Lung (tissue), 12 donors: ENCODE results near the gene LYPD6. TPM values are rescaled to one million over a fixed set of nuclear protein-coding genes. Genes with fewer than 3 reads are reported as not detected.
A peak's percentile ranks its signal among the peaks of the same experiment; 100 is the strongest.
"Not testable (repeated sequence)": the region's sequence is repeated elsewhere in the genome, so short reads cannot be mapped to it uniquely, and the experiment has no call there.

Experiments
- ATAC-seq: fragments of 200-7000 bp; cut with Tn5 transposase; one replicate; pipeline ENCODE4 v1.9.1; 2020; ENCODE audit warnings: moderate number of reproducible peaks; ENCODE audit not compliant: insufficient read depth, low FRiP score
- DNase-seq, 3 donors: peaks; one replicate each; pipeline ENCODE4 v3.0.0-alpha.2; 2013 to 2017
- H3K27ac ChIP-seq, 2 donors: one replicate each; pipeline ENCODE4 v1.5.1; 2013; ENCODE audit warnings: mild to moderate bottlenecking in 2 of 2, moderate library complexity in 2 of 2, control low read depth in 1 of 2, inconsistent platforms in 1 of 2, low read depth in 1 of 2, low read length in 1 of 2
- H3K27me3 ChIP-seq, 3 donors: one replicate each; pipeline ENCODE4 v1.5.1; 2013; ENCODE audit warnings: low read length in 2 of 3; ENCODE audit not compliant: control insufficient read depth in 3 of 3, insufficient read depth in 3 of 3
- H3K36me3 ChIP-seq, 4 donors: one replicate each; pipeline ENCODE4 v1.5.1; 2013; ENCODE audit warnings: low read length in 4 of 4, mild to moderate bottlenecking in 1 of 4, moderate library complexity in 1 of 4; ENCODE audit not compliant: control insufficient read depth in 4 of 4, insufficient read depth in 4 of 4
- H3K4me1 ChIP-seq, 5 donors: one replicate each; pipeline ENCODE4 v1.5.1; 2013; ENCODE audit warnings: low read length in 5 of 5, mild to moderate bottlenecking in 2 of 5, moderate library complexity in 1 of 5; ENCODE audit not compliant: control insufficient read depth in 5 of 5, insufficient read depth in 5 of 5
- H3K4me3 ChIP-seq: one replicate; pipeline ENCODE4 v1.5.1; 2013; ENCODE audit warnings: mild to moderate bottlenecking, control low read depth, moderate library complexity
- H3K9ac ChIP-seq, 2 donors: one replicate each; pipeline ENCODE4 v1.5.1; 2013; ENCODE audit warnings: low read length in 2 of 2, control low read depth in 1 of 2; ENCODE audit not compliant: insufficient read depth in 1 of 2
- H3K9me3 ChIP-seq, 4 donors: one replicate each; pipeline ENCODE4 v1.5.1; 2013; ENCODE audit warnings: low read length in 3 of 4, mild to moderate bottlenecking in 1 of 4, moderate library complexity in 1 of 4; ENCODE audit not compliant: control insufficient read depth in 4 of 4, insufficient read depth in 3 of 4
- WGBS, 2 donors: extraction: QIAGEN DNeasy Blood & Tissue Kit; methylation state at CpG; one replicate each; pipeline ENCODE4 v1.1.7; 2013; 5-methylcytosine and 5-hydroxymethylcytosine counted together
- polyA plus RNA-seq, 2 donors: library from polyadenylated mRNA; stranded (reverse); fragments of 200-250 nt; gene quantifications; one replicate each; pipeline ENCODE4 v1.2.1, GENCODE V29; 2013
- total RNA-seq, 2 donors: library from RNA; depleted of rRNA in 1 of 2; stranded (reverse); fragments of >200 nt in 1 of 2; gene quantifications; one replicate each; pipeline ENCODE4 v1.2.1, GENCODE V29; 2014 to 2021
- TF ChIP-seq, protein P1 (sequence below): IDR thresholded peaks from 2 replicates; pipeline ENCODE4 v1.5.1; 2012; ENCODE audit warnings: mild to moderate bottlenecking; ENCODE audit errors: control extremely low read depth, extremely low read depth
- donor health status: control.
- donor health status: control.
- donor health status: Bipolar disorder and iron deficiency.
- donor health status: healthy.
- donor health status: DM: yes; HTN: yes; CAD: no.

The LYPD6 gene
- total and polyA plus RNA-seq, 4 donors: 0.16 to 6.3 (median 0.48) TPM

- Histone ChIP-seq H3K27me3 (no peaks in the 10 kb centered on the region), H3K36me3 (no peaks in the 10 kb centered on the region), H3K4me1 (peaks cover 0 to 12% (median 3%) of the 10 kb centered on the region in 5 donors), H3K9me3 (no peaks in the 10 kb centered on the region), H3K4me3 (no peak overlapping the region), H3K9ac (no peak overlapping the region), H3K27ac (no peak overlapping the region)
- ATAC-seq (no peak), DNase-seq (no peak)
- 51 to 68% methylated on average over 1 of the region's 1 CpG for WGBS, 2 donors
- TF ChIP-seq, protein P1, sequence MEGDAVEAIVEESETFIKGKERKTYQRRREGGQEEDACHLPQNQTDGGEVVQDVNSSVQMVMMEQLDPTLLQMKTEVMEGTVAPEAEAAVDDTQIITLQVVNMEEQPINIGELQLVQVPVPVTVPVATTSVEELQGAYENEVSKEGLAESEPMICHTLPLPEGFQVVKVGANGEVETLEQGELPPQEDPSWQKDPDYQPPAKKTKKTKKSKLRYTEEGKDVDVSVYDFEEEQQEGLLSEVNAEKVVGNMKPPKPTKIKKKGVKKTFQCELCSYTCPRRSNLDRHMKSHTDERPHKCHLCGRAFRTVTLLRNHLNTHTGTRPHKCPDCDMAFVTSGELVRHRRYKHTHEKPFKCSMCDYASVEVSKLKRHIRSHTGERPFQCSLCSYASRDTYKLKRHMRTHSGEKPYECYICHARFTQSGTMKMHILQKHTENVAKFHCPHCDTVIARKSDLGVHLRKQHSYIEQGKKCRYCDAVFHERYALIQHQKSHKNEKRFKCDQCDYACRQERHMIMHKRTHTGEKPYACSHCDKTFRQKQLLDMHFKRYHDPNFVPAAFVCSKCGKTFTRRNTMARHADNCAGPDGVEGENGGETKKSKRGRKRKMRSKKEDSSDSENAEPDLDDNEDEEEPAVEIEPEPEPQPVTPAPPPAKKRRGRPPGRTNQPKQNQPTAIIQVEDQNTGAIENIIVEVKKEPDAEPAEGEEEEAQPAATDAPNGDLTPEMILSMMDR: no peak
Measured at GRCh38 chr2:149312039-149312438, 18.3 kb upstream of the LYPD6 start.

GRCh38 chr2:149313512-149313972, 16.8 kb upstream of the LYPD6 start:
- Histone ChIP-seq H3K9ac (no peak overlapping the region), H3K4me3 (no peak overlapping the region), H3K4me1 (peaks cover 0 to 12% (median 2%) of the 10 kb centered on the region in 5 donors), H3K9me3 (no peaks in the 10 kb centered on the region), H3K27ac (no peak overlapping the region), H3K27me3 (no peaks in the 10 kb centered on the region), H3K36me3 (no peaks in the 10 kb centered on the region)
- WGBS, 2 donors: 3 to 9% methylated on average over 8 of the region's 8 CpGs
- TF ChIP-seq, protein P1: peak; percentile 51
- peak; percentile 86 to 92 (median 90) for DNase-seq
- peak; percentile 66 for ATAC-seq

GRCh38 chr2:149314687-149315086, 15.7 kb upstream of the LYPD6 start:
- H3K36me3 ChIP-seq: no peaks in the 10 kb centered on the region
- DNase-seq (no peak), ATAC-seq (no peak)
- H3K9ac ChIP-seq: no peak overlapping the region
- 62 to 85% methylated on average over 1 of the region's 1 CpG for WGBS, 2 donors
- no peak overlapping the region for H3K27ac ChIP-seq
- TF ChIP-seq, protein P1: no peak
- no peaks in the 10 kb centered on the region for H3K27me3 ChIP-seq
- H3K4me3 ChIP-seq: no peak overlapping the region
- peaks cover 0 to 12% (median 2%) of the 10 kb centered on the region in 5 donors for H3K4me1 ChIP-seq
- H3K9me3 ChIP-seq: no peaks in the 10 kb centered on the region

DNA sequence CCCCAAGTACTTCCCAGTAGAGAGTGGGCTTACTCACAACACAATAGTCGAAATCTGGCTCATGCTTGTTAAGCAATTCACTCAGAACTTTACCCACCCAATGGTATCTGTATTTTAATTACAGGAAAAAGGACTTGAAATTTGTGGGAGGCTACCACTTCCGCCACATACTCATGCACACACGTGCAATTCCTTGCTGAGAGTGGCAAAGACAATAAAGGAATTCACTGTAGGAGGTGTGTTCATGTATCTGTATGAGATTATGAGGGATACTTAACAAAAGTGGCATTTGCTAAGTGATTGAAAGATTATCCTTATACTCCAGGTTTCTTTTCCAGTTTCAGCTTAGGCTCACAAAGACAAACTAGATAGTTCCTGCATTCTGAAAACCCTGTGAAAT, 14.9 kb upstream of the LYPD6 start:
- TF ChIP-seq, protein P1: no peak
- Histone ChIP-seq H3K9ac (no peak overlapping the region), H3K9me3 (peaks cover 0 to 5% (median 0%) of the 10 kb centered on the region in 4 donors), H3K4me1 (peaks cover 0 to 12% (median 2%) of the 10 kb centered on the region in 5 donors), H3K36me3 (no peaks in the 10 kb centered on the region), H3K27me3 (no peaks in the 10 kb centered on the region), H3K4me3 (no peak overlapping the region), H3K27ac (no peak overlapping the region)
- no peak for ATAC-seq
- no peak for DNase-seq
- 74 to 75% methylated on average over 3 of the region's 3 CpGs for WGBS, 2 donors

DNA sequence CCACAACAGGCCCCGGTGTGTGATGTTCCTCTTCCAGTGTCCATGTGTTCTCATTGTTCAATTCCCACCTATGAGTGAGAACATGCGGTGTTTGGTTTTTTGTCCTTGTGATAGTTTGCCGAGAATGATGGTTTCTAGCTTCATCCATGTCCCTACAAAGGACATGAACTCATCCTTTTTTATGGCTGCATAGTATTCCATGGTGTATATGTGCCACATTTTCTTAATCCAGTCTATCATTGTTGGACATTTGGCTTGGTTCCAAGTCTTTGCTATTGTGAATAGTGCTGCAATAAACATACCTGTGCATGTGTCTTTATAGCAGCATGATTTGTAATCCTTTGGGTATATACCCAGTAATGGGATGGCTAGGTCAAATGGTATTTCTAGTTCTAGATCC, 11.8 kb upstream of the LYPD6 start:
- not testable (repeated sequence) for H3K36me3 ChIP-seq, DNase-seq, H3K4me3 ChIP-seq, H3K9ac ChIP-seq, H3K9me3 ChIP-seq, H3K27ac ChIP-seq, H3K4me1 ChIP-seq, ATAC-seq, H3K27me3 ChIP-seq
- WGBS, 2 donors: 93 to 97% methylated on average over 3 of the region's 3 CpGs
